OCI-LY7 (cell line): ENCODE results near the gene TRMT61A. TPM values are rescaled to one million over a fixed set of nuclear protein-coding genes. Genes with fewer than 3 reads are reported as not detected.

Source experiments
- BruUV-seq: library from RNA; stranded (reverse); fragments of 400-500 nt; replicated peaks from 2 replicates; lab custom pipeline; 2021; lab: Mats Ljungman, UMichigan
- CTCF ChIA-PET: fragments of 300-600 bp; sonication (Branson Sonifier 250); formaldehyde crosslinking; loops from one replicate; lab custom pipeline; 2022; ENCODE audit warnings: antibody characterized with exemption; ENCODE audit not compliant: unreplicated experiment; lab: Charles Lee
- POLR2A ChIA-PET: fragments of 300-600 bp; sonication (Branson Sonifier 250); formaldehyde crosslinking; loops from one replicate; lab custom pipeline; 2022; ENCODE audit warnings: antibody characterized with exemption; lab: Charles Lee
- DNase-seq: peaks from one replicate; pipeline ENCODE4 v3.0.0-alpha.2; 2015; ENCODE audit warnings: low spot score
- H2AFZ ChIP-seq: fragments of 200-600 bp; sonication (generic), shearing (Covaris generic); 2 replicates; pipeline ENCODE4 v1.6.1; 2014; ENCODE audit warnings: mild to moderate bottlenecking, antibody characterized with exemption, low read length, moderate library complexity
- H3K27ac ChIP-seq: fragments of 200-600 bp; sonication (generic); 2 replicates; pipeline ENCODE4 v1.5.1; 2014; ENCODE audit warnings: mixed run types, low read depth, mild to moderate bottlenecking, moderate library complexity, low read length, inconsistent platforms; ENCODE audit not compliant: poor library complexity, severe bottlenecking
- H3K36me3 ChIP-seq: fragments of 200-600 bp; sonication (generic); 2 replicates; pipeline ENCODE4 v1.6.1; 2014; ENCODE audit warnings: mild to moderate bottlenecking, antibody characterized with exemption, low read length, moderate library complexity, mixed read lengths; ENCODE audit not compliant: insufficient read depth
- H3K4me1 ChIP-seq: fragments of 200-600 bp; sonication (generic); 2 replicates; pipeline ENCODE4 v1.5.1; 2014; ENCODE audit warnings: mild to moderate bottlenecking, low read length; ENCODE audit not compliant: insufficient read depth, poor library complexity, severe bottlenecking
- H3K4me2 ChIP-seq: fragments of 200-600 bp; sonication (generic); 2 replicates; pipeline ENCODE4 v1.6.1; 2014; ENCODE audit warnings: mild to moderate bottlenecking, low read length
- H3K4me3 ChIP-seq: fragments of 200-600 bp; sonication (generic); 2 replicates; pipeline ENCODE4 v1.5.1; 2014; ENCODE audit warnings: mild to moderate bottlenecking, low read depth, low read length; ENCODE audit not compliant: poor library complexity, severe bottlenecking
- H3K79me2 ChIP-seq: fragments of 200-600 bp; sonication (generic); 2 replicates; pipeline ENCODE4 v1.6.1; 2016; ENCODE audit warnings: low read depth, mild to moderate bottlenecking, low read length, moderate library complexity, mixed read lengths; ENCODE audit not compliant: insufficient read depth
- H3K9me2 ChIP-seq: fragments of 200-600 bp; sonication (generic); 2 replicates; pipeline ENCODE4 v1.6.1; 2016; ENCODE audit warnings: mild to moderate bottlenecking, low read length, mixed read lengths; ENCODE audit not compliant: insufficient read depth
- H3K9me3 ChIP-seq: fragments of 200-600 bp; sonication (generic); 2 replicates; pipeline ENCODE4 v1.6.1; 2014; ENCODE audit warnings: mild to moderate bottlenecking, mixed run types, low read length, mixed read lengths
- H4K20me1 ChIP-seq: fragments of 200-600 bp; sonication (generic); 2 replicates; pipeline ENCODE4 v1.6.1; 2014; ENCODE audit warnings: mild to moderate bottlenecking, antibody characterized with exemption, low read length, moderate library complexity, mixed read lengths; ENCODE audit not compliant: insufficient read depth
- CTCF ChIP-seq: fragments of 200-600 bp; sonication (generic); conservative IDR thresholded peaks from 2 replicates; pipeline ENCODE4 v1.5.1; 2014; ENCODE audit warnings: mild to moderate bottlenecking, antibody characterized with exemption, low read length, moderate library complexity, mixed read lengths
- EZH2phosphoT487 ChIP-seq: fragments of 200-600 bp; sonication (generic); IDR thresholded peaks from 2 replicates; pipeline ENCODE4 v1.6.1; 2018; ENCODE audit warnings: low read depth, borderline replicate concordance, mild to moderate bottlenecking, mixed run types, antibody characterized with exemption, low read length, moderate library complexity, mixed read lengths
- intact Hi-C: fragments of 100-400 bp; cut with micrococcal nuclease; formaldehyde crosslinking; loops from one replicate; pipeline ENCODE4 v1.10.0; 2022; ENCODE audit not compliant: unreplicated experiment
- total RNA-seq, 2 experiments: library from RNA; depleted of rRNA in 1 of 2; stranded (reverse); fragments of >200 nt in 1 of 2; shearing (Covaris generic) in 1 of 2; gene quantifications; 2 replicates each; pipeline ENCODE4 v1.2.3, GENCODE V29; 2014 to 2022

The TRMT61A gene
- total RNA-seq, 2 experiments from 2014 or later: 13.1 to 17.1 TPM

DNA sequence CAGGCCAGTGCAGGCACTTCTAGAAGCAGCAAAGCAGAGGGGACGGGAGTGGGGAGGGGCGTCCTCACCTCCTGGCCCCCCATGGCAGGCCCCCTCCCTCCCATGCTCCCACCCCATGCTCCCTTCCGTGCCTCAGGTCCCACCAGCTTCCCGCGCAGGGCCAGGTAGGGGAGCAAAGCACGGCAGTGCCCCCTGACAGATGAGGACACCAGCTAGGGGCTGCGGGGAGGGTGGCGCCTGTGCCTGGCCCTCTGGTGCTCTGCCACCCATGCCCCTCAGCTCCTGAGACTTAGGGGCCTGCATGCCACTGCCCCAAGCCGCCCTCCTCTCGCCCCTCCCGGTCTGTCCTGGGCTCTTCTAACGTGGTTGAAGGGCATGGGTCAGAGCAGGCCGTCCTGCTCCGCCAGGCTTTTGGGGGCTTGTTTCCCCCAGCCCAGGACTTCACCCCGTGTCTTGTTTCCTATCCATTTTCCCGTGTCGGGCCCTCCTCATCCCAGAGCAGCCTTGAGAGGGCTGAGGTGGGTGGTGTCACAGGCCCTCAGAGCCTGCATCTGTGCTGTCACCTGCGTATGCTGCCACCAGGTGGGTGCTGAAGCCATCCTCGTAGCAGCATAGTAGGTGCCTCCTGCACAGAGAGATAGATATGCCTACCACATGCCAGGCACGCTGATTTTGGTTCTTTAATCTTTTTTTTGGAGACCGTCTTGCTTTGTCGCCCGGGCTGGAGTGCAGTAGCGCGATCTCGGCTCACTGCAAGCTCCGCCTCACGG lies 10.2 kb downstream of the TRMT61A start:
- Histone ChIP-seq H3K4me1 (no peaks in the 10 kb centered on the region), H2AFZ (no peak overlapping the region), H3K4me3 (no peak overlapping the region), H3K4me2 (no peak overlapping the region), H3K27ac (no peak overlapping the region), H3K9me3 (no peaks in the 10 kb centered on the region), H3K9me2 (no peaks in the 10 kb centered on the region), H3K36me3 (peaks cover 13% of the 10 kb centered on the region; the same call in 1 of the 2 replicates), H3K79me2 (no peaks in the 10 kb centered on the region), H4K20me1 (no peaks in the 10 kb centered on the region; the same call in 1 of the 2 replicates)
- DNase-seq: peak; percentile 30
- intact Hi-C loops: loop anchor here (2.0 kb wide), 1 partner anchor 24 kb away; no protein-coding TSS in a partner anchor
- POLR2A ChIA-PET: no interaction called here
- BruUV-seq: no TSS peak
- TF ChIP-seq CTCF (0 out of 2 replicates have a peak, but pooled peaks have one; percentile 10), EZH2phosphoT487 (no peak)
- CTCF ChIA-PET: interaction anchor here (0.7 kb wide), 1 partner anchor 107 kb away, joined by 11 read pairs; no protein-coding TSS in a partner anchor

DNA sequence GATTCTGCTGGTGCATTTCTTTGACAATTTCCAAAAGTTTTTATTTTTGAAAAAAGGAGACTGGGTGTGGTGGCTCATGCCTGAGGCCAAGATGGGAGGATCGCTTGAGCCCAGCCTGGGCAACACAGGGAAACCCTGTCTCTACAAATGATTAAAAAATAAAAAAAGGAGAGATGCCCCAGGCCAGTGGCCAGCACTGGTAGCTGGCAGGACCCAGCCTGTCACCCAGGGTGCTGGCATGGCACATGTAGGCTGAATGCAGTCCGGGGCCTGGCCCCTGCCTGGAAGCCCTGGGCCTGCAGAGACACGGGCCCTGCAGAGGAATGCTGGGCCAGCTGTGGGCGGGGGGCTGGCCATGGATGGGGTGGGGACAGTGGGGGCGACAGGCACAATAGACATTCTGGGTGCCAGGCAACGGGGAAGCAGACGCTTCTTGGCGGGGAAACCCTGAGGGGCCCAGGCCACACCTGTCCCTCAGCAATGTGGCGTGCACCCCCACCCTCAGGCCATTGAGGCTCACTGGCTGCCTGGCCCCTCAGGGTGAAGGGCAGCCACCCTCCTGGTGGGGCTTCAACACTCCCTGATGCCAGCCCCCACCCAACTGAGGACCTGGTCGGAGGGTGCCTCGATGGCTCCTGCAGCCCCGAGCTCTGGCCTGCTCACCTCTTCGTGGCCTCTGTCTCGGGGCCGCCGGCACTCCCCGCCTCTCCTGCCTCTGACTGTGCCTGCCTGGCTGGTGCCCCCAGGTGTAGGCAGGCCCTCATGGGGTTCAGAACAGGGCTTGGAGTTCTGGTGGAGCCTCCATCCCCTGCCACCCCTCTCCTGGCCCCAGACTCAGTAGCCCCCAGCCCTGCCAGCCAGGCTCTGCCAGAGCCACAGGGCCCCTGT lies 12.1 kb downstream of the TRMT61A start:
- Histone ChIP-seq H3K4me1 (no peaks in the 10 kb centered on the region), H2AFZ (no peak overlapping the region), H3K36me3 (no peaks in the 10 kb centered on the region; the same call in 1 of the 2 replicates), H3K4me2 (no peak overlapping the region), H3K79me2 (no peaks in the 10 kb centered on the region), H3K27ac (no peak overlapping the region), H3K9me2 (no peaks in the 10 kb centered on the region), H4K20me1 (no peaks in the 10 kb centered on the region; the same call in 1 of the 2 replicates), H3K9me3 (no peaks in the 10 kb centered on the region), H3K4me3 (no peak overlapping the region)
- DNase-seq: no peak
- intact Hi-C loops: no loop called here
- no TSS peak for BruUV-seq
- ChIA-PET CTCF (interaction anchor here (0.6 kb wide), 1 partner anchor 11 kb away, joined by 3 read pairs; no protein-coding TSS in a partner anchor), POLR2A (interaction anchor here (0.6 kb wide), 1 partner anchor 742 kb away, joined by 3 read pairs; no protein-coding TSS in a partner anchor)
- TF ChIP-seq EZH2phosphoT487: no peak
- TF ChIP-seq CTCF: no peak
